GM23338 (cell line): ENCODE results near the gene LDB1.

ENCODE experiments used
- CREB1 ChIP-seq: fragments of 250-450 bp; sonication (Bioruptor Pico); IDR thresholded peaks from 2 replicates; pipeline ENCODE4 v1.5.0; 2020; ENCODE audit warnings: low read depth, mild to moderate bottlenecking, moderate library complexity
- POLR2AphosphoS5 ChIP-seq: IDR thresholded peaks from 2 replicates; pipeline ENCODE4 v1.6.1; 2016; ENCODE audit warnings: antibody characterized with exemption, low read depth
- REST ChIP-seq: IDR thresholded peaks from one replicate; pipeline ENCODE4 v1.6.1; 2018; ENCODE audit warnings: antibody characterized with exemption; ENCODE audit not compliant: unreplicated experiment
- TF ChIP-seq, protein P1 (sequence below), 2 experiments: fragments of 200-600 bp in 1 of 2; sonication (generic) in 1 of 2; conservative IDR thresholded peaks; 2 replicates each; pipeline versions ENCODE4 v1.5.1 to v1.6.1; 2016 to 2017; ENCODE audit warnings: antibody characterized with exemption in 2 of 2, low read depth in 2 of 2, mild to moderate bottlenecking in 2 of 2, moderate library complexity in 1 of 2

DNA sequence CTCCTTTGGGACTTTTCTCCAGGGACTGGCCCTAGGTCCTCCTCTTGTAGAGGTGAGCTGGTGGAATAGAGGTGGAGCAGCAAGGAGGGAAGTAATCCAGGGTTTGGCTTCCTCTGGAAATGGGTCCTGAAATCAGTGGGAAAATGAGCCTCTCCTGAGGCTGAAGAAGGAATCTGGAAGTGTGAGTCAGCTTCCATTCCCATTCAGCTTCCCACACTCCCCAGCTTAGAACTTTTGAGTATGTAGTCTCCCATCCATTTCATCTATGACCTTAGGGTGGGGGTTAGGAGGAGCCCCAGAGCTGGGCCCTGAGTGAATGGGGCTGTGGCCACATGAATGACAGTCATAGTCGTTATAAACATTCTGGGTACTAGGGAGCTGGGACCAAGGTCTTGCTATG, 17.7 kb downstream of the LDB1 start:
- TF ChIP-seq POLR2AphosphoS5 = no peak
- TF ChIP-seq REST = no peak
- TF ChIP-seq CREB1 (CRISPR knock-in tag) = no peak
- TF ChIP-seq, protein P1, sequence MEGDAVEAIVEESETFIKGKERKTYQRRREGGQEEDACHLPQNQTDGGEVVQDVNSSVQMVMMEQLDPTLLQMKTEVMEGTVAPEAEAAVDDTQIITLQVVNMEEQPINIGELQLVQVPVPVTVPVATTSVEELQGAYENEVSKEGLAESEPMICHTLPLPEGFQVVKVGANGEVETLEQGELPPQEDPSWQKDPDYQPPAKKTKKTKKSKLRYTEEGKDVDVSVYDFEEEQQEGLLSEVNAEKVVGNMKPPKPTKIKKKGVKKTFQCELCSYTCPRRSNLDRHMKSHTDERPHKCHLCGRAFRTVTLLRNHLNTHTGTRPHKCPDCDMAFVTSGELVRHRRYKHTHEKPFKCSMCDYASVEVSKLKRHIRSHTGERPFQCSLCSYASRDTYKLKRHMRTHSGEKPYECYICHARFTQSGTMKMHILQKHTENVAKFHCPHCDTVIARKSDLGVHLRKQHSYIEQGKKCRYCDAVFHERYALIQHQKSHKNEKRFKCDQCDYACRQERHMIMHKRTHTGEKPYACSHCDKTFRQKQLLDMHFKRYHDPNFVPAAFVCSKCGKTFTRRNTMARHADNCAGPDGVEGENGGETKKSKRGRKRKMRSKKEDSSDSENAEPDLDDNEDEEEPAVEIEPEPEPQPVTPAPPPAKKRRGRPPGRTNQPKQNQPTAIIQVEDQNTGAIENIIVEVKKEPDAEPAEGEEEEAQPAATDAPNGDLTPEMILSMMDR (conservative IDR thresholded peaks at IDR 0.05; ENCODE audit: low read depth in 2 of 2) = no peak
